Stomach smooth muscle (tissue), 2 donors: ENCODE data around the gene ABHD17A.
A peak's percentile ranks its signal among the peaks of the same experiment; 100 is the strongest.
"Not testable (repeated sequence)": the region's sequence is repeated elsewhere in the genome, so short reads cannot be mapped to it uniquely, and the experiment has no call there.

ENCODE experiments used
- H3K27ac ChIP-seq: one replicate; pipeline ENCODE4 v1.7.0; 2013; ENCODE audit warnings: mild to moderate bottlenecking, low read length, inconsistent platforms
- H3K27me3 ChIP-seq, 2 donors: one replicate each; pipeline ENCODE4 v1.7.0; 2013; ENCODE audit warnings: low read length in 2 of 2; ENCODE audit not compliant: insufficient read depth in 2 of 2, control insufficient read depth in 1 of 2
- H3K36me3 ChIP-seq, 2 donors: one replicate each; pipeline ENCODE4 v1.7.0; 2013; ENCODE audit warnings: low read length in 2 of 2; ENCODE audit not compliant: control insufficient read depth in 2 of 2, insufficient read depth in 2 of 2
- H3K4me1 ChIP-seq: one replicate; pipeline ENCODE4 v1.7.0; 2013; ENCODE audit warnings: low read length; ENCODE audit not compliant: control insufficient read depth, insufficient read depth
- H3K4me3 ChIP-seq, 2 donors: one replicate each; pipeline ENCODE4 v1.7.0; 2013; ENCODE audit warnings: low read length in 2 of 2
- H3K9ac ChIP-seq, 2 donors: one replicate each; pipeline ENCODE4 v1.7.0; 2013; ENCODE audit warnings: low read length in 2 of 2, mild to moderate bottlenecking in 1 of 2
- H3K9me3 ChIP-seq, 2 donors: one replicate each; pipeline ENCODE4 v1.7.0; 2013; ENCODE audit warnings: low read length in 2 of 2; ENCODE audit not compliant: control insufficient read depth in 2 of 2
- donor health status: healthy.
- donor health status: Pancreatic carcinoma.

ABHD17A gene

GRCh38 chr19:1885398-1886119, at the start of gene ABHD17A:
Gene ABHD17A (minus strand): TSS chr19:1885496. CDS start chr19:1881566, 3,930 bp downstream.
- Histone ChIP-seq H3K27ac (peak within 1 kb of the TSS; percentile 41), H3K4me3 (peak within 1 kb of the TSS; percentile 79 to 92), H3K9ac (peak within 1 kb of the TSS; percentile 82 to 83), H3K4me1 (peaks cover 30% of the 10 kb centered on the region)
- not testable (repeated sequence) for H3K36me3 ChIP-seq, H3K27me3 ChIP-seq, H3K9me3 ChIP-seq

DNA sequence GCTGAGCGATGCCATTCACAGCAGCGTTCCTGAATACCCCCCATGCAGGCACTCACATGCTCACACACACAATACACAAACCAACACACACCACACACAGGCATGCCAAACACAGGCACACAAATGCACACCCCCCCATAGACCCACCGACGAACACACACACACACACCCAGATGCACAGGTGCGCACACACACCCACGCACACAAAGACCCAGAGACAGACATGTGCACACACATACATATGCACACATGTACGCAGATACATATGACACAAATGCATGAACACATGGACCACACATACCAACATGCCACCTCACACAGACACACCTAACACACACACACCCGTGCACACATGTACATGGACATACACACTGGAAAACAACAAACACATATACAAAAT, 48.6 kb upstream of the ABHD17A start:
- H3K27ac ChIP-seq = no peak overlapping the region
- H3K4me1 ChIP-seq = peaks cover 13% of the 10 kb centered on the region
- H3K4me3 ChIP-seq = no peak overlapping the region
- no peak overlapping the region for H3K9ac ChIP-seq
- peaks cover 2 to 3% of the 10 kb centered on the region in 2 donors for H3K27me3 ChIP-seq
- no peaks in the 10 kb centered on the region for H3K36me3 ChIP-seq
- H3K9me3 ChIP-seq = no peaks in the 10 kb centered on the region

- H3K9ac ChIP-seq = no peak overlapping the region
- peaks cover 2 to 3% of the 10 kb centered on the region in 2 donors for H3K27me3 ChIP-seq
- no peak overlapping the region for H3K4me3 ChIP-seq
- H3K36me3 ChIP-seq = no peaks in the 10 kb centered on the region
- H3K9me3 ChIP-seq = no peaks in the 10 kb centered on the region
- no peak overlapping the region for H3K27ac ChIP-seq
- H3K4me1 ChIP-seq = peaks cover 14% of the 10 kb centered on the region
Measured at GRCh38 chr19:1933244-1933643, 47.9 kb upstream of the ABHD17A start.

DNA sequence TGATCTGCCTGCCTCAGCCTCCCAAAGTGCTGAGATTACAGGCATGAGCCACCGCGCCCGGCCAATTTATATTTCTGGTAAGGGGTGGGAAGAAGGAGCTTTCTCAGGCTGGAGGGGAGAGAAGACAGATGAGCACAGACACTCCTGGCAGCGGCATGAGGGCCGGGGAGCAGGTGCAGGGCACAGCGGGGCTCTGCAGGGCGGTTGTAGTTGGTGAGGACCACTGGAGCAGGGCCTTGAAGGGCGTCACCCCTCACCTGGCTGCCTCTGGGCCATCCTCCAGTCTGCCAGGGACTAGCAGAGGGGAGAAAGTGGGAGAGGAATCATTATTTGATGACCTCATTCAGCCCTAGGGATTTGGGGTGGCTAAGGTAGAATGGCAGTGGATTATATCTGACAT, 47.1 kb upstream of the ABHD17A start:
- H3K4me1 ChIP-seq = peaks cover 14% of the 10 kb centered on the region
- H3K4me3 ChIP-seq = no peak overlapping the region
- H3K9me3 ChIP-seq = no peaks in the 10 kb centered on the region
- no peak overlapping the region for H3K9ac ChIP-seq
- peaks cover 2 to 3% of the 10 kb centered on the region in 2 donors for H3K27me3 ChIP-seq
- no peak overlapping the region for H3K27ac ChIP-seq
- no peaks in the 10 kb centered on the region for H3K36me3 ChIP-seq

DNA sequence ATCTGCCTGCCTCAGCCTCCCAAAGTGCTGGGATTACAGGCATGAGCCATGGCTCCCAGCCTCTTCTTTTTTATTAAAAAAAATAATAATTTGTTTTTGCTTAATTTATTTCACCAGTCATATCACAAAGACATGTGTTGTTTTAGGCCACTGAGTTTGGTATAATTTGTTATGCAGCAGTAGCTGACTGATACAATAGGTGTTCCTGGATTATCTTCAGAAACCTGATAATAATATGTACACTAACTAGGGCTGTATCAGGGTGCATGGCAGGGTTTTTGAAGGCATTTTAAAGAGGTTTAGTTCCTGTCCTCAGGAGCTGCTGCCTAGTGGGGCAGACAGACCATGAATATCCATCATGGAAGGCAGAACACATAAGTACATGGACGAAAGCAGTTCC, 46.1 kb upstream of the ABHD17A start:
- Histone ChIP-seq H3K36me3 (no peaks in the 10 kb centered on the region), H3K4me3 (no peak overlapping the region), H3K9ac (no peak overlapping the region), H3K9me3 (no peaks in the 10 kb centered on the region), H3K4me1 (peaks cover 14% of the 10 kb centered on the region), H3K27me3 (peaks cover 2 to 3% of the 10 kb centered on the region in 2 donors), H3K27ac (no peak overlapping the region)

DNA sequence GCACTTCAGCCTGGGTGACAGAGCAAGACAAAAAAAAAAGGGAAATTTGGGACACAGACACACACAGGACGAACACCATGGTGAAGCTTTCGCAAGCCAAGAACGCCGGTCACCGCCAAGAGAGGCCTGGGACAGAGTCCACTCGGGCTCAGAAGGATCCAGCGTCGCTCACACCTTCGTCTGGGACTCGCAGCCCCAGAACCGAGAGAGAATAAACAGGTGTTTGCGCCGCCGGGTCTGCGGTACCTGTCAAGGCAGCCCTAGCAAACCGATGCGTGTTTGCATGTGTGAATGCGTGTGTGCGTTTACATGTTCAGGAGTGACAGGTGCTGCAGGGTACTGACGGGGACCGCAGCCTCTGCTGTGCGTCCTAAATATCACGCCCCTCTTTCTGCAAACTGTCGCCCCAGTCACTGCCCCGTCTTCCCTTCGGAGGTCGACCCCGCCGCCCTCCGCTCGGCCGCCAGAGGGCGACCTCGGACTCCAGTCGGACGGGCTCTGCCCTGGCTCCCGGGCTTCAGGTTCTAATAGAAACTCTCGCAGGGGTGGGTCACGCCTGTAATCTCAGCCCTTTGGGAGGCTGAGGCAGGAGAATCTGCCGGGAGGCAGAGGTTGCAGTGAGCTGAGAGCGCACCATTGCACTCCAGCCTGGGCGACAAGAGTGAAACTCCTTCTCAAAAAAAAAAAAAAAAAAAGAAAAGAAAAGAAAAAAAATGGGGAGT, 43.9 kb upstream of the ABHD17A start:
- H3K36me3 ChIP-seq = no peaks in the 10 kb centered on the region
- H3K27me3 ChIP-seq = peaks cover 0 to 3% of the 10 kb centered on the region in 2 donors
- no peaks in the 10 kb centered on the region for H3K9me3 ChIP-seq
- H3K9ac ChIP-seq = no peak overlapping the region
- H3K4me3 ChIP-seq = peak overlapping the region; percentile 45 to 66
- H3K4me1 ChIP-seq = peaks cover 9% of the 10 kb centered on the region
- no peak overlapping the region for H3K27ac ChIP-seq

- H3K9ac ChIP-seq = no peak overlapping the region
- no peak overlapping the region for H3K4me3 ChIP-seq
- peaks cover 6 to 7% of the 10 kb centered on the region in 2 donors for H3K36me3 ChIP-seq
- peaks cover 0 to 3% of the 10 kb centered on the region in 2 donors for H3K27me3 ChIP-seq
- H3K27ac ChIP-seq = no peak overlapping the region
- H3K9me3 ChIP-seq = no peaks in the 10 kb centered on the region
- peaks cover 9% of the 10 kb centered on the region for H3K4me1 ChIP-seq
Measured at GRCh38 chr19:1925544-1925943, 40.2 kb upstream of the ABHD17A start.

DNA sequence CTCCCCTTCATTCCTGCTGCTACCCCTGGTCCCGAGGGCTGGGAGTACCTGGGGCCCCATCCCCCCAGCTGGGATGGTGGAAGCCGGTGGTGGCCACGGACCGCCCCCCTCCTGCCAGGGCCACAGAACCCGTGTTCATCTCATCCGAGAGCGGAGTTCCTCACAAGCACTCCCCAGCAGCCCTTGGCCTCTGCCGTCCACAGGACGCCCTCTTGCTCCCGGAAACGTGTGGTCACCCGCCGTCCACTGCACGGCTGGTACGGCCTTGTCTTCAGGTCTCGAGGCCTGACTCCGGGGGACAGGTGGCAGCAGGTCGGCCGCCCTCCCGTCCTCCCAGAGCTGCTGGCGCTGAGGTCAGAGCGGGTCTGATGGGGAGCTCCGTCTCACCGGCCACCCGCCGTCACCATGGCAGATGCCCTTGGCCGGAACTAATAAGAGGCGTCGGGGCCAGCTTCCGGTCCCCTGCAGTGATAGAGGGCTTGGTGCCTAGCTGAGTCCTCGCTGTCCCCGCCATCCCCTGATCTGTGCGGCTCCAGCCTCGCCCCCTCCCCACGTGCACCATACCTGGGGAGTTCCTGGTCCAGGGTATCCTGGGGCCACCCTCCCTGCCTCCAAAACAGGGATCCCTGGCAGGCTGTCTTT, 39.1 kb upstream of the ABHD17A start:
- H3K9ac ChIP-seq = no peak overlapping the region
- no peak overlapping the region for H3K27ac ChIP-seq
- H3K27me3 ChIP-seq = no peaks in the 10 kb centered on the region
- H3K36me3 ChIP-seq = peaks cover 8 to 12% of the 10 kb centered on the region in 2 donors
- H3K4me3 ChIP-seq = no peak overlapping the region
- H3K4me1 ChIP-seq = peaks cover 4% of the 10 kb centered on the region
- H3K9me3 ChIP-seq = no peaks in the 10 kb centered on the region

- no peak overlapping the region for H3K9ac ChIP-seq
- H3K4me1 ChIP-seq = no peaks in the 10 kb centered on the region
- no peak overlapping the region for H3K4me3 ChIP-seq
- H3K36me3 ChIP-seq = peaks cover 8 to 14% of the 10 kb centered on the region in 2 donors
- H3K27ac ChIP-seq = no peak overlapping the region
- no peaks in the 10 kb centered on the region for H3K27me3 ChIP-seq
- no peaks in the 10 kb centered on the region for H3K9me3 ChIP-seq
Measured at GRCh38 chr19:1923319-1923718, 38.0 kb upstream of the ABHD17A start.

- Histone ChIP-seq H3K27ac (no peak overlapping the region), H3K4me3 (no peak overlapping the region), H3K36me3 (peaks cover 8 to 16% of the 10 kb centered on the region in 2 donors)
Measured at GRCh38 chr19:1922803-1923202, 37.5 kb upstream of the ABHD17A start.

More at GRCh38 chr19:1922803-1923202, 37.5 kb upstream of the ABHD17A start:
- no peaks in the 10 kb centered on the region for H3K4me1 ChIP-seq
- H3K9ac ChIP-seq = no peak overlapping the region
- H3K27me3 ChIP-seq = no peaks in the 10 kb centered on the region
- no peaks in the 10 kb centered on the region for H3K9me3 ChIP-seq
